Measurements from ENCODE around the gene ZNF324. TPM values are rescaled to one million over a fixed set of nuclear protein-coding genes. Genes with fewer than 3 reads are reported as not detected.

ZNF324 gene
- total and polyA plus RNA-seq, 2 of the 8 experiments (the other 6 are each of a cell fraction or from before 2014, with no cell fraction given), result 5.1 to 5.8 TPM

DNA sequence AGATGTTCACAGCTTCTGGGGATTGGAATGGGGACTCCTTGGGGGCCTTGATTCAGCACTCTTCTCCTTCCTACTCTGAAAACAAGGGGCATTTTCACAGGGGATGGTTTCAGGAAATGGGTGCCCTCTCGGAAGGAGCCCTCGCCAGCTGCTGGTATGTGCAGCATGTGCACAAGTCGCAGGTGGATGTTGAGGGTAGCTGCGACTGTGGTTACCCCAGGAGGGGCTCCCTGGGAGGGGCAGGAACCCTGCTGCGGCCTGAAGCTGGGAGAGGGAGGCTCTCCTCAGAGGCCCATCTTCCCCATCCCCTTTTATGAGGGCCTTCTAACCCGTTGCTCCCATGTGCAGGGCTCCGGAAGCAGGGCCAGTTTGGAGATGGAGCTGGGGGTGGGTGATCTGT lies 15.5 kb downstream of the ZNF324 start (continued):
- TF ChIP-seq SP4 (IDR thresholded peaks at IDR 0.05; ENCODE audit: low read length), result no peak
- TF ChIP-seq, protein P1, sequence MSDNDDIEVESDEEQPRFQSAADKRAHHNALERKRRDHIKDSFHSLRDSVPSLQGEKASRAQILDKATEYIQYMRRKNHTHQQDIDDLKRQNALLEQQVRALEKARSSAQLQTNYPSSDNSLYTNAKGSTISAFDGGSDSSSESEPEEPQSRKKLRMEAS (IDR thresholded peaks at IDR 0.05), result no peak
- no peak for TF ChIP-seq GABPA (IDR thresholded peaks at IDR 0.05; ENCODE audit: borderline replicate concordance, insufficient read depth, low read length)
- no peak for TF ChIP-seq SRF (IDR thresholded peaks at IDR 0.05; ENCODE audit: low read depth, low read length)
- no peak for TF ChIP-seq EGR1 (IDR thresholded peaks at IDR 0.05; ENCODE audit: borderline replicate concordance, low read depth, low read length)
- no peak for TF ChIP-seq POU5F1 (IDR thresholded peaks at IDR 0.05; ENCODE audit: low read depth, low read length)
